PC-9 (cell line): Measurements from ENCODE around the gene NPM3. TPM values are rescaled to one million over a fixed set of nuclear protein-coding genes. Genes with fewer than 3 reads are reported as not detected.

ENCODE experiments used
- BruUV-seq: library from RNA; stranded (reverse); fragments of 400-500 nt; replicated peaks from 2 replicates; lab custom pipeline; 2021; lab: Mats Ljungman, UMichigan
- CTCF ChIA-PET: fragments of 300-600 bp; sonication (Branson Sonifier 250); formaldehyde crosslinking; loops from one replicate; lab custom pipeline; 2022; ENCODE audit warnings: antibody characterized with exemption; lab: Charles Lee
- POLR2A ChIA-PET: fragments of 300-600 bp; sonication (Branson Sonifier 250); formaldehyde crosslinking; loops from one replicate; lab custom pipeline; 2022; ENCODE audit warnings: antibody characterized with exemption; ENCODE audit not compliant: unreplicated experiment; lab: Charles Lee
- DNase-seq, 2 experiments: peaks; one replicate each; pipeline versions ENCODE4 v3.0.0 to v3.0.0-alpha.2; 2015 to 2022; ENCODE audit warnings: mixed read lengths in 1 of 2
- H2AFZ ChIP-seq: fragments of 200-600 bp; sonication (generic); 2 replicates; pipeline ENCODE4 v1.8.1; 2017; ENCODE audit warnings: antibody characterized with exemption
- H3F3A ChIP-seq: fragments of 200-600 bp; sonication (generic); 2 replicates; pipeline ENCODE4 v1.8.1; 2017; ENCODE audit warnings: antibody characterized with exemption, mild to moderate bottlenecking, low read depth; ENCODE audit not compliant: insufficient read depth
- H3K27ac ChIP-seq: fragments of 200-600 bp; sonication (generic); 2 replicates; pipeline ENCODE4 v1.6.1; 2016; ENCODE audit warnings: mixed run types
- H3K27me3 ChIP-seq: fragments of 200-600 bp; sonication (generic); 2 replicates; pipeline ENCODE4 v1.6.1; 2016; ENCODE audit warnings: low read depth, mixed run types; ENCODE audit not compliant: insufficient read depth
- H3K36me3 ChIP-seq: fragments of 200-600 bp; sonication (generic); 2 replicates; pipeline ENCODE4 v1.6.1; 2016; ENCODE audit warnings: low read depth, mixed run types
- H3K4me1 ChIP-seq: fragments of 200-600 bp; sonication (generic); replicated peaks from 2 replicates; pipeline ENCODE4 v1.6.1; 2016; ENCODE audit warnings: mixed run types; ENCODE audit not compliant: insufficient read depth
- H3K4me2 ChIP-seq: fragments of 200-600 bp; sonication (generic); 2 replicates; pipeline ENCODE4 v1.6.1; 2017; ENCODE audit warnings: mixed run types
- H3K4me3 ChIP-seq: fragments of 200-600 bp; sonication (generic); 2 replicates; pipeline ENCODE4 v1.6.1; 2016; ENCODE audit warnings: mixed run types
- H3K79me2 ChIP-seq: fragments of 200-600 bp; sonication (generic); 2 replicates; pipeline ENCODE4 v1.6.1; 2017; ENCODE audit warnings: low read depth, mixed run types
- H3K9me2 ChIP-seq: fragments of 200-600 bp; sonication (generic); 2 replicates; pipeline ENCODE4 v1.8.1; 2017; ENCODE audit warnings: mild to moderate bottlenecking; ENCODE audit not compliant: insufficient read depth
- H3K9me3 ChIP-seq: fragments of 200-600 bp; sonication (generic); 2 replicates; pipeline ENCODE4 v1.8.1; 2016; ENCODE audit warnings: low read depth; ENCODE audit not compliant: insufficient read depth
- H4K20me1 ChIP-seq: fragments of 200-600 bp; sonication (generic); 2 replicates; pipeline ENCODE4 v1.8.1; 2017; ENCODE audit not compliant: insufficient read depth
- EZH2 ChIP-seq: fragments of 200-600 bp; sonication (generic); IDR thresholded peaks from 2 replicates; pipeline ENCODE4 v1.8.0; 2017; ENCODE audit warnings: antibody characterized with exemption, low read depth
- intact Hi-C: fragments of 100-400 bp; cut with micrococcal nuclease; formaldehyde crosslinking; loops from one replicate; pipeline ENCODE4 v1.10.0; 2022; ENCODE audit not compliant: unreplicated experiment
- total RNA-seq: library from RNA; stranded (reverse); gene quantifications from 2 replicates; pipeline ENCODE4 v1.2.3, GENCODE V29; 2021
- TF ChIP-seq, protein P1 (sequence below): fragments of 200-600 bp; sonication (generic); conservative IDR thresholded peaks from 2 replicates; pipeline ENCODE4 v1.6.1; 2017; ENCODE audit warnings: mixed run types, antibody characterized with exemption, mild to moderate bottlenecking, moderate library complexity

The NPM3 gene
- total RNA-seq, 1 experiment from 2014 or later: 36.1 TPM

DNA sequence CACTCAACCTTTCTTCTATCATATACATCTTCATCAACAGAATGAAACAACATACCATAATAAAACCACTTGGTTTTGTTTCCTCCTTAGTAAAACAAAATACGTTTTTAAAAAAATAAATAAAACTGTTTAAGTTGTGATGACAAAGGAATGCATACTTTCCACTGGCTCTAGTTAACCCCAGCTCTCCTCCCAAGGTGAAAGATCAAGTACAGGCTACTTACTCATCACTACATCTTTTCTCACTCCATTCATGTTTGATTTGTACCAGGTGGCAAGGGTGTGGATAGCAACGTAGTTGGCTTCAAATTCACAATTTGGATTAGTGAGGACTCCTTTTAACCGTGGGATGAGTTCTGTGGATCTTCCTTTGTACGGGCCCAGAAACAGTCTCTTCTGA, 20.3 kb upstream of the NPM3 start:
- CTCF ChIA-PET: interaction anchor here (0.7 kb wide), 1 partner anchor 37 kb away, joined by 10 read pairs; no protein-coding TSS in a partner anchor
- Histone ChIP-seq H4K20me1 (peaks cover 10% of the 10 kb centered on the region; the same call in 1 of the 2 replicates), H3K79me2 (no peaks in the 10 kb centered on the region), H3K9me3 (no peaks in the 10 kb centered on the region), H3F3A (no peaks in the 10 kb centered on the region), H3K27ac (no peak overlapping the region), H3K4me2 (no peak overlapping the region), H3K9me2 (no peaks in the 10 kb centered on the region), H3K36me3 (peaks cover 12% of the 10 kb centered on the region; the same call in 1 of the 2 replicates), H3K27me3 (no peaks in the 10 kb centered on the region), H3K4me1 (no peaks in the 10 kb centered on the region), H3K4me3 (no peak overlapping the region), H2AFZ (no peak overlapping the region)
- DNase-seq: no peak
- TF ChIP-seq, protein P1, sequence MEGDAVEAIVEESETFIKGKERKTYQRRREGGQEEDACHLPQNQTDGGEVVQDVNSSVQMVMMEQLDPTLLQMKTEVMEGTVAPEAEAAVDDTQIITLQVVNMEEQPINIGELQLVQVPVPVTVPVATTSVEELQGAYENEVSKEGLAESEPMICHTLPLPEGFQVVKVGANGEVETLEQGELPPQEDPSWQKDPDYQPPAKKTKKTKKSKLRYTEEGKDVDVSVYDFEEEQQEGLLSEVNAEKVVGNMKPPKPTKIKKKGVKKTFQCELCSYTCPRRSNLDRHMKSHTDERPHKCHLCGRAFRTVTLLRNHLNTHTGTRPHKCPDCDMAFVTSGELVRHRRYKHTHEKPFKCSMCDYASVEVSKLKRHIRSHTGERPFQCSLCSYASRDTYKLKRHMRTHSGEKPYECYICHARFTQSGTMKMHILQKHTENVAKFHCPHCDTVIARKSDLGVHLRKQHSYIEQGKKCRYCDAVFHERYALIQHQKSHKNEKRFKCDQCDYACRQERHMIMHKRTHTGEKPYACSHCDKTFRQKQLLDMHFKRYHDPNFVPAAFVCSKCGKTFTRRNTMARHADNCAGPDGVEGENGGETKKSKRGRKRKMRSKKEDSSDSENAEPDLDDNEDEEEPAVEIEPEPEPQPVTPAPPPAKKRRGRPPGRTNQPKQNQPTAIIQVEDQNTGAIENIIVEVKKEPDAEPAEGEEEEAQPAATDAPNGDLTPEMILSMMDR: no peak
- no peak for TF ChIP-seq EZH2
- POLR2A ChIA-PET: no interaction called here
- BruUV-seq: no TSS peak
- intact Hi-C loops: no loop called here

GRCh38 chr10:101797403-101798059, 14.3 kb upstream of the NPM3 start:
- intact Hi-C loops: no loop called here
- H4K20me1 ChIP-seq: 0 out of 2 replicates have a peak, but pooled peaks cover 15% of the 10 kb centered on the region

GRCh38 chr10:101793526-101793925, 10.3 kb upstream of the NPM3 start:
- intact Hi-C loops: no loop called here
- CTCF ChIA-PET: no interaction called here
- Histone ChIP-seq H3K4me3 (no peak overlapping the region), H3K36me3 (peaks cover under 1% of the 10 kb centered on the region; the same call in 1 of the 2 replicates), H3F3A (no peaks in the 10 kb centered on the region; the same call in 1 of the 2 replicates), H3K4me1 (no peaks in the 10 kb centered on the region), H3K79me2 (no peaks in the 10 kb centered on the region), H3K9me2 (no peaks in the 10 kb centered on the region), H4K20me1 (0 out of 2 replicates have a peak, but pooled peaks cover 5% of the 10 kb centered on the region), H2AFZ (no peak overlapping the region), H3K27ac (no peak overlapping the region), H3K27me3 (no peaks in the 10 kb centered on the region), H3K4me2 (no peak overlapping the region), H3K9me3 (no peaks in the 10 kb centered on the region)
- POLR2A ChIA-PET: interaction anchor here (0.6 kb wide), 1 partner anchor 245 kb away, joined by 3 read pairs; no protein-coding TSS in a partner anchor
- DNase-seq: no peak
- BruUV-seq: no TSS peak
- no peak for TF ChIP-seq EZH2
- TF ChIP-seq, protein P1: no peak

More at GRCh38 chr10:101797403-101798059, 14.3 kb upstream of the NPM3 start:
- no peaks in the 10 kb centered on the region for H3K79me2 ChIP-seq
- H3K36me3 ChIP-seq: peaks cover 6% of the 10 kb centered on the region; the same call in 1 of the 2 replicates
- no peak for TF ChIP-seq EZH2
- TF ChIP-seq, protein P1: no peak
- CTCF ChIA-PET: no interaction called here
- DNase-seq: no peak
- BruUV-seq: no TSS peak
- H3F3A ChIP-seq: no peaks in the 10 kb centered on the region; the same call in 1 of the 2 replicates
- no peak overlapping the region for H2AFZ ChIP-seq
- no peak overlapping the region for H3K4me2 ChIP-seq
- POLR2A ChIA-PET: no interaction called here
- no peaks in the 10 kb centered on the region for H3K9me3 ChIP-seq
- no peak overlapping the region for H3K27ac ChIP-seq
- H3K9me2 ChIP-seq: no peaks in the 10 kb centered on the region
- no peaks in the 10 kb centered on the region for H3K4me1 ChIP-seq
- H3K27me3 ChIP-seq: no peaks in the 10 kb centered on the region
- H3K4me3 ChIP-seq: no peak overlapping the region
